DMS 273 (cell line): ENCODE measurements around the gene LCAT.
A peak's percentile ranks its signal among the peaks of the same experiment; 100 is the strongest.
"Not testable (repeated sequence)": the region's sequence is repeated elsewhere in the genome, so short reads cannot be mapped to it uniquely, and the experiment has no call there.

Source experiments
- DNase-seq: peaks from one replicate; lab custom pipeline; 2025; ENCODE audit not compliant: unreplicated experiment; lab: John Stamatoyannopoulos, UW

The LCAT gene

DNA sequence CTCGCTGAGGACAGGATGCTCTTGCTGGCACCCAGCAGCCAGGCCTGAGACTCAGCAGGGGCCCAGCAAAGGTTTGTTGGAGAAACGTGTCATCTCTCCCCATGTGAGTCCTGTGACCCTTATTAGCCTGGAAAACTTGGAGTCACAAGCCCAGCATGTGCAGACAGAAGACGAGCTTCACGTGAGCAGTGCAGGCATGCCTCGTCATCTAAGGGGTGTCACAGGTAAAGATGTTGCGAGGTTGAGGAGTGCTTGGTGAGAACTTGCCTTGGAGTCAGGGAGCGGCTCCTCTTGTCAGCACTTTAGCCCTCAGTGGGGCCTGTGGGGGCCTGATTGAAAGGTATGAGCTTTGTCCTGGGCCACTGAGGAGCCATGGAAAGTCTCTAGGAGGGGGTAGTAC, 10.1 kb downstream of the LCAT start:
- no peak for DNase-seq

GRCh38 chr16:67932462-67932840, 11.5 kb downstream of the LCAT start:
- no peak for DNase-seq

DNA sequence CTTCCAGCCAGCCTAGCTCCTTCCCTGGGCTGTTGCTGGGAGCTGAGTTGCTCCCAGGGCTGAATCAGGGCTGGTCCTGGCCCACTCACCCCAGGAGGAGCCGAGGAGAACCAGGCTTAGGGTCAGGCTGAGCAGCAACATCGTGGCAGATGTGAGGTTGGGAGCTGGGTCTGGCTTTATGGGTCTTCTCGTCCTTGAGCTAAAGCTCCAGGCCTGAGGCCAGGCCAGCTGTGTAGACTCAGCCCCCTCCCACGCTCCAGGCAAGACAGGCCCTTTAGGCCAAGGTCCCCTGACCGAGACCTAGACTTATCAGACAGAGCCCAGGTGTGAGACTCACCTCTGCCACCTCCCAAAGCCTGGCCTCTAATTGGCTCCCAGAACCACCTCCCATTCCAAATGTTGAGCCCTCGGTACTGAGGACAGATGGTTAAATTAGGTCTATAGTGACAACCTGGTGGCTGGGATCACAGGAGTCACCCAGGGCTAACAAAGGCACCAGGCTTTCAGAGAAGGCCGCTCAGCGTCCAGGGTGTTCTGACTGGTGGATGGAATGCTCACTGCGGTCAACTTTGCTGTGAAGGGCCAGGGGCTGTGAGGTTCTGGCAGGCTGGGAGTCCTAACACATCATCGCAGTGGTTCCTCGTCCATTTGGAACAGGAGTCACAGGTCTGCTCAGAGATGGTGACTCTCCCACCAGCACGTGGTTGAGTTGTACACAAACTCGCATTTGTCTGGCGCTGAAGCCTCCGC, 12.0 kb downstream of the LCAT start, which contains the start of gene CTRL:
CTRL (minus strand) TSS at position 151 of the 750 bp plus-strand sequence; CDS start at position 141, 10 bp downstream.
- no peak for DNase-seq

DNA sequence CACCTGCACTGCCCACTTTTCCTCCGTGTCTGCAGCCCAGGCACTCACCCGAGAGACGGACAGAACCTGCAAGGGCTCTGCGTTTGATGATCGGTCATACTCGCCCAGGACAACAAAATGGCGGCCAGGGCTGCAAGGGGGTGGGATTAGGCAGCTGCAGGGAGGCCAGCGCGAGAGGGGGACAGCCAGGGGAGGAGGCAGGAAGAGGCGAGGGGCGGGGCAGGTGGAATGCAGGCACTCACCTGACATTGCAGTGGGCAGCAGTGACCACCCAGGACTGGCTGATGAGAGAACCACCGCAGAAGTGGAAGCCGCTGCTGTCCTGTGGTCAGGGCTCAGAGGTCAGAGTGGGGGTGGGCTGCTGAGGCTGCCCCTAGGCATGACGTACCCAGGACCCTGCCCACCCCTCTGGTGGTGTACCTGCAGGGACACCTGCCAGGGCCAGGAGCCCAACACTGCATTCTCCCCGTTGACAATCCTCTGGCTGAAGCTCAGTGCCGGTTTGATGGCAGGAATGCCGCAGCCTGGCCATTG, 13.2 kb downstream of the LCAT start:
- no peak for DNase-seq

- no peak for DNase-seq
These were observed 13.7 kb downstream of the LCAT start for GRCh38 chr16:67930191-67930590.

- peak; percentile 89 for DNase-seq
These were observed 15.2 kb downstream of the LCAT start for GRCh38 chr16:67928561-67929364.

DNA sequence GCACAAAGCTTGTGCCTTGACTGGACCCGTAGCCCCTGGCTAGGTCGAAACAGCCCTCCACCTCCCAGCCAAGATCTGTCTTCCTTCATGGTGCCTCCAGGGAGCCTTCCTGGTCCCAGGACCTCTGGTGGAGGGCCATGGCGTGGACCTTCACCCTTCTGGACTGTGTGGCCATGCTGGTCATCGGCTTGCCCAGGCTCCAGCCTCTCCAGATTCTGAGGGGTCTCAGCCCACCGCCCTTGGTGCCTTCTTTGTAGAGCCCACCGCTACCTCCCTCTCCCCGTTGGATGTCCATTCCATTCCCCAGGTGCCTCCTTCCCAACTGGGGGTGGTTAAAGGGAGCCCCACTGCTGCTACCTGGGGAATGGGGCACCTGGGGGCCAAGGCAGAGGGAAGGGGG, 15.8 kb downstream of the LCAT start:
- no peak for DNase-seq

- no peak for DNase-seq
These were observed 16.6 kb downstream of the LCAT start for GRCh38 chr16:67927131-67927941.

DNA sequence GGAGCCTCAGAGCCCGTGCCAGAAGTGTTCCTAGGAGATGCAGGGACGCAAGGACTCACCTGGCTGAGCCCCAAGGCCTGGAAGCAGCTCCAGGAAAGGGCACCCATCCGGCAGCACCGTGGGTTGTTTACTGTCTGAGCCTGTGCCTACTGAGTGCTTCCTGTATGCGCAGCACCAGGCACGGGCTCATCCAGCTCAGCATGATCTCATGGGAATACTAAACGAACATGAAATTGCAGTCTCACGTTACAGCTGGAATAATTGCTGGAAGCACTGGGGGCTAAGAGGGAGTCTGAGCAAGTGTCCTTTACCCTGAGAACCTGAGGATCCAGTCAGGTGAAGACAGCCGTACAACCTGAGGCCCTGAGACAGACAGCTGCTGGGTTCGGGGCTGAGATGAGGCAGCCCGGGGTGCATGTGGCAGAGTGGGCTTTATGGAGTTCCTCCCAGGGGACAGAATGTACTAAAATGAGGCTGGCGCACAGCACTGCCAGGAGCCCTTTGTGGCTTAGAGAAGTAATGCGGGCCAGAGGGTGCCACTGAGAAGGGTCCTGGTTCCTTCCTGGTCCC, 17.7 kb downstream of the LCAT start:
- peak; percentile 85 for DNase-seq

DNA sequence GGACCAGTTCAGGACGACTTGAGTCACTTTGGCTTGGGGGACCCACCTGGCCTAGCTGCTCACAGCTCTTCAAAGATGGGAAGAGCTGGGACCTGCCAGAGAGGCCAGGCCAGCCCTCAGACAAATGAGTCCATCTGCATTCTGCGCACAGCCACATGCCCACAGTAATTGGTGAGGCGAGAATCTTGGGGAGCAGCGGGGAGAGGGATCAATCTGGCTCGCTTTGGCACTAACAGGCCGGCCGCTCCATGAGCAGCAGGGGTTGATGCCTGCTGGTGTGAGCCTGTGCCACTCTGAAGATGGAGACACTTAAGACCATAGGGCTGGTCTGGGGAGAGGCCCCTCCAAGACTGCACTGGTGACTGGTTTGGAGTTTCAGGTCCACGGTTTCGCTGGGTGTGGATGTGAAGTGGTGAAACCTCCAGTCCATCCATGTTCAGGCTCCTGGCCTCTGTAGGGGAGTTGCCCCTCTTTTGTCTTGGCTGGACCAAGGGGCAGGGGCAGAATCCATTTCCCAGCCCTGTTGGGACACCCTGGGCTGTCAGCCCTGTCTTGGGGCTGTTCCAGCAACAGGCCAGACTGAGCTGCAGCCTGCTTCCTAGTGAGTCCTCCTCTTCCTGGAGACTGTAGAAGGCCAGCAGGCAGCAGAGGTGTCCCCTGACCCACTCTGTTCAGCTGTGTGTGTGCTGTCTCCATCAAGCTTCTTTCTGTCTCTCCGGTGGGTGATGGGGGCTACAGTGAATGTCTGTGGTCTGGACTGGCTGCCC, 19.6 kb downstream of the LCAT start:
- DNase-seq = no peak

DNA sequence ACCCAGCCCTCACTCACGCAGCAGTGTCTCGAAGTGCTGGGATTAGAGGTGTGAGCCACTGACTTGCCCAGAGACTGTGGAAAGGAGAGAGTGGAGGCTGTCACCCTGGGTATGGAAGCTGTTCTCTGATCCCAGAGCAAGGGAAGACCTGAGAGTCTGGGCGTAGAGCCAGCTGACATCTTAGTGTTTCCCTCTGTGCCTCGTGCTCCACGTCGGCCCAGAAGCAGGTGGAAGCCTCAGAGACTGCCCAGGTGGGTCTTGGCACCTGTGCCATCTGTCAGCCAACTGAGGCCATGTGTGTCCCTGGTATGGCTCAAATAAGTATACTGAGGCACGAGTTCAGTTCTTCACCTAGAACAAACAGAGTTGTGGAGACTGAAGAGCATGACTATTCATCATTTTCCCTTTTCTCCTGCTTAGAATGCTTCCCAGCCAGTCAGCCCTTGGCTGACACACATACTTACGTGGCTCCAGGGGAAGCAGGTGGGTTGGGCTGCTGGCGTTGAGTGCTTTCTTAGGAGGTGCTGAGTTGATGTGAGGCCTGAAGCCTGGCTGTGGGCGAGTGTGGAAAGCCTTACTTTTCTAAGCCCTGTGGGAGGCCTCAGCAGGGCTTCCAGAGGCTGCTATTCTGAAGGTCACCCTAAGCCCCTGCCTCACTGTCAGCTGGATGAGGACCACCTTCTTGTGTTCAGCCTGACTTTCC, 20.4 kb downstream of the LCAT start:
- peak; percentile 40 for DNase-seq

- DNase-seq = no peak
These were observed 21.2 kb downstream of the LCAT start for GRCh38 chr16:67922740-67923139.

GRCh38 chr16:67922221-67922620, 21.7 kb downstream of the LCAT start:
- DNase-seq = no peak

DNA sequence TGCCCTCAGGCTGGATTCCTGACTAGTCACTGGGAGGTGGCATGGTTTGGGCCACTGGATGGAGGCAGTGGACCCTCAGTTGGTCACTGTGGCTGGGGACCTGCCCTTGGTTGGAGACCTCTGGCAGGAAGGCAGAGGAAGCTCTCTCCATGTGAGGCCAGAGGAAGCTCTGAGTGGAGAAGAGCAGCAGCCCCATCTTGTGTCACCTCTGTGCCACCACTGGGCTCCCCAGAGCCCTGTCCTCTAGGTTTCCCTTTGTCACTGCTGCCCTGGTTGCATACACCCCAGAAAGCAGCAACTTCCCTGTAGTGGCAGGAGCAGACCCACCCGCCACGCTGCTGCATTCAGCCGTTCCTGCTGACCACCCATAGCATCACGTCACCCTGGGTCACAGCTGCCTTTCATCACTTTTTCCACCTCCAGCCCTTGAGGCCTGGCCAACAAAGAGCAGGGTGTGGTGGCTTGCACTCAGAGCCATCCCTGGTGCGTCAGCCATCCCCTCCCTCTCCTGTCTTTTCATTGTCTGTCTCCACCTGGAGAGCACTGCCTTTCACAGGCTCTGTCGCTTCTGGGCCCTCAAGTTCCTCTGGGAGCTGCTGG, 24.2 kb downstream of the LCAT start:
- DNase-seq = no peak

DNA sequence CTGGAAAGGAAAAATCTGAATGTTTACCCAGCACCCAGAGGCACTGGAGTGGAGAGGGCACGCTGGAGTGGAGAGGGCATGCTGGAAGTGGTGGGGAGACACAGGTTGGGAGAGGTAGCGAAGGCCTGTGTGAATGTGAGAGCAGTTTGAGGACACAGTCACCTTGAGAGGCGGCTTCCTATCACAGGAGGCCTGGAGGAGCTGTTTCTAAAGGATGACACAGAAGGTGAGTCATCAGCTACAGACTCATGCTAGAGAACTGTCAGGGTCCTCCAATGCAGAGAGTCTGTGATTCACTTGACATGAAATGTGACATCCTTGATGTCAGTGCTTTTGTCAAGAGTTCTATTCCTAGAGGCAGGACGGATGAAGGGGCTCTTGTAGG, 26.1 kb downstream of the LCAT start:
- DNase-seq = no peak

- peak; percentile 59 for DNase-seq
These were observed 26.6 kb downstream of the LCAT start for GRCh38 chr16:67917140-67917851.

- DNase-seq = no peak
These were observed 27.8 kb downstream of the LCAT start for GRCh38 chr16:67915831-67916723.

DNA sequence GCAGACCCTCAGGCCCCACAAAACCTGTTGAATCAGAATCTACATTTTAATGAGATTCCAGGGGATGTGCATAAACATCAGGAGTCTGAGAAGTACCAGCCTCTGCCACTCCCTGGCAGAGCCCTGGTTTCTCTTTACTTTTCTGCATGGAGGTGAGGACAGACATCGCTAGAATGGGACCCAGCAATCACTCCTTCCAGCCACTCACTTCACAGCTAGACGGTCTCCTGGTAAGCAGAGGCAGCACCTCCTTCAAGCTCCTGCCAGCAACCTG, 28.5 kb downstream of the LCAT start:
- not testable (repeated sequence) for DNase-seq
